Activated CD4-positive, CD25-positive, alpha-beta regulatory T cell treated with anti-CD3 and anti-CD28 coated beads, Interleukin-2, amount 50 U/mL, for 16 hours (primary cell): ENCODE results near the gene MAP7D1.

Source experiments
- DNase-seq: peaks from one replicate; pipeline ENCODE4 v3.0.0-alpha.2; 2020; ENCODE audit warnings: low read depth, low spot score

Gene MAP7D1

GRCh38 chr1:36155408-36156328 lies at the start of gene MAP7D1:
MAP7D1 (plus strand) TSS chr1:36156160; CDS start chr1:36156418, 258 bp downstream.
- peak; percentile 68 for DNase-seq

GRCh38 chr1:36106269-36106668 lies 49.7 kb upstream of the MAP7D1 start:
- DNase-seq: no peak

GRCh38 chr1:36107394-36107793 lies 48.6 kb upstream of the MAP7D1 start:
- no peak for DNase-seq

- no peak for DNase-seq
These were observed 47.6 kb upstream of the MAP7D1 start for GRCh38 chr1:36108314-36108713.

GRCh38 chr1:36109041-36109679 lies 46.8 kb upstream of the MAP7D1 start:
- DNase-seq: no peak

- DNase-seq: no peak
These were observed 44.8 kb upstream of the MAP7D1 start for GRCh38 chr1:36111151-36111550.

GRCh38 chr1:36112823-36113222 lies 43.1 kb upstream of the MAP7D1 start:
- DNase-seq: no peak

GRCh38 chr1:36114371-36114770 lies 41.6 kb upstream of the MAP7D1 start:
- no peak for DNase-seq

GRCh38 chr1:36115200-36115669 lies 40.7 kb upstream of the MAP7D1 start:
- DNase-seq: no peak

- DNase-seq: no peak
These were observed 40.0 kb upstream of the MAP7D1 start for GRCh38 chr1:36115931-36116330.

- no peak for DNase-seq
These were observed 39.1 kb upstream of the MAP7D1 start for GRCh38 chr1:36116901-36117300.

GRCh38 chr1:36118447-36119204 lies 37.3 kb upstream of the MAP7D1 start:
- DNase-seq: no peak

- DNase-seq: no peak
These were observed 36.5 kb upstream of the MAP7D1 start for GRCh38 chr1:36119456-36119855.

GRCh38 chr1:36122062-36123030 lies 33.6 kb upstream of the MAP7D1 start:
- no peak for DNase-seq

GRCh38 chr1:36123356-36123755 lies 32.6 kb upstream of the MAP7D1 start:
- DNase-seq: no peak

GRCh38 chr1:36124404-36125128 lies 31.4 kb upstream of the MAP7D1 start:
- DNase-seq: no peak

- no peak for DNase-seq
These were observed 30.6 kb upstream of the MAP7D1 start, which contains the start of gene COL8A2 for GRCh38 chr1:36125129-36125991. COL8A2 (minus strand) TSS chr1:36125222; CDS start chr1:36100242, 24,980 bp downstream.

- DNase-seq: no peak
These were observed 29.8 kb upstream of the MAP7D1 start for GRCh38 chr1:36126005-36126716.
